H1 (cell line): ENCODE measurements around the gene SP7. TPM values are rescaled to one million over a fixed set of nuclear protein-coding genes. Genes with fewer than 3 reads are reported as not detected.
A peak's percentile ranks its signal among the peaks of the same experiment; 100 is the strongest.

ENCODE experiments used
- CTCF ChIA-PET: fragments of 300-600 bp; sonication (Branson Sonifier 250); formaldehyde crosslinking; loops from one replicate; lab custom pipeline; 2021; ENCODE audit not compliant: partially characterized antibody; lab: Charles Lee
- POLR2A ChIA-PET: fragments of 300-600 bp; sonication (Branson Sonifier 250); formaldehyde crosslinking; loops from one replicate; lab custom pipeline; 2021; ENCODE audit warnings: inconsistent platforms; ENCODE audit not compliant: partially characterized antibody; lab: Charles Lee
- DNase-seq, 2 experiments: peaks; one replicate each; pipeline versions ENCODE4 v3.0.0 to v3.0.0-alpha.2; 2010 to 2022; ENCODE audit warnings: low spot score in 2 of 2, low read depth in 1 of 2, mixed read lengths in 1 of 2
- FAIRE-seq: peaks from 2 replicates; lab custom pipeline; 2011; peaks lifted over from hg19 to GRCh38; lab: Jason Lieb, UNC
- H2AFZ ChIP-seq: 2 replicates; pipeline ENCODE4 v1.8.1; 2012; ENCODE audit warnings: low read length, inconsistent platforms
- H2AK5ac ChIP-seq: 2 replicates; pipeline ENCODE4 v1.6.1; 2013; ENCODE audit warnings: low read depth, low read length
- H2BK120ac ChIP-seq: replicated peaks from 2 replicates; pipeline ENCODE3; 2013; ENCODE audit warnings: low read depth, low read length, inconsistent platforms
- H2BK12ac ChIP-seq: 2 replicates; pipeline ENCODE4 v1.6.1; 2013; ENCODE audit warnings: low read depth, low read length
- H2BK15ac ChIP-seq: 2 replicates; pipeline ENCODE4 v1.6.1; 2013; ENCODE audit warnings: low read length
- H2BK20ac ChIP-seq: 2 replicates; pipeline ENCODE4 v1.6.1; 2013; ENCODE audit warnings: low read length
- H2BK5ac ChIP-seq: 2 replicates; pipeline ENCODE4 v1.6.1; 2013; ENCODE audit warnings: low read depth, low read length
- H3K14ac ChIP-seq: 2 replicates; pipeline ENCODE4 v1.6.1; 2013; ENCODE audit warnings: inconsistent platforms; ENCODE audit not compliant: insufficient read length
- H3K18ac ChIP-seq: 2 replicates; pipeline ENCODE4 v1.6.1; 2013; ENCODE audit warnings: low read length; ENCODE audit errors: extremely low read depth
- H3K23ac ChIP-seq: 2 replicates; pipeline ENCODE4 v1.6.1; 2013; ENCODE audit warnings: inconsistent platforms; ENCODE audit not compliant: insufficient read length
- H3K23me2 ChIP-seq: 2 replicates; pipeline ENCODE4 v1.6.1; 2013; ENCODE audit warnings: low read depth, low read length
- H3K27ac ChIP-seq: 2 replicates; pipeline ENCODE4 v1.6.1; 2011; ENCODE audit warnings: low read depth, low read length, inconsistent platforms
- H3K27me3 ChIP-seq, 4 experiments: replicated peaks in 1 of 4; 1 replicate in 1 of 4; 2 replicates in 3 of 4; pipeline versions ENCODE4 v1.6.1 to v1.8.1; 2011 to 2013; ENCODE audit warnings: low read length in 3 of 4, mild to moderate bottlenecking in 3 of 4, inconsistent platforms in 2 of 4, mixed read lengths in 2 of 4, moderate library complexity in 1 of 4; ENCODE audit not compliant: control insufficient read depth in 3 of 4, insufficient read depth in 3 of 4; ENCODE audit errors: extremely low read depth in 1 of 4
- H3K36me3 ChIP-seq, 4 experiments: 2 replicates each; pipeline versions ENCODE4 v1.6.1 to v1.8.1; 2011 to 2013; ENCODE audit warnings: mild to moderate bottlenecking in 4 of 4, low read length in 3 of 4, moderate library complexity in 2 of 4, control low read depth in 1 of 4, inconsistent platforms in 1 of 4; ENCODE audit not compliant: insufficient read depth in 4 of 4, control insufficient read depth in 2 of 4
- H3K4ac ChIP-seq: replicated peaks from 2 replicates; pipeline ENCODE3; 2013; ENCODE audit warnings: low read length, low read depth, mixed read lengths, inconsistent platforms; ENCODE audit not compliant: insufficient read length
- H3K4me1 ChIP-seq, 4 experiments: replicated peaks in 1 of 4; 1 replicate in 1 of 4; 2 replicates in 3 of 4; pipeline versions ENCODE4 v1.6.1 to v1.8.1; 2011 to 2013; ENCODE audit warnings: low read length in 3 of 4, inconsistent platforms in 2 of 4, mixed read lengths in 1 of 4; ENCODE audit not compliant: insufficient read depth in 4 of 4, control insufficient read depth in 3 of 4
- H3K4me2 ChIP-seq, 2 experiments: 2 replicates each; pipeline versions ENCODE4 v1.6.1 to v1.8.1; 2011 to 2013; ENCODE audit warnings: low read depth in 2 of 2, low read length in 2 of 2, control low read depth in 1 of 2, inconsistent platforms in 1 of 2, mild to moderate bottlenecking in 1 of 2; ENCODE audit not compliant: insufficient read depth in 1 of 2
- H3K4me3 ChIP-seq, 4 experiments: fragments of 200-600, 300-600 bp in 1 of 4; sonication (generic), shearing (Covaris generic), sonication (Bioruptor Twin) in 1 of 4; 2 replicates each; pipeline versions ENCODE4 v1.5.1 to v1.8.1; 2011 to 2016; ENCODE audit warnings: low read length in 4 of 4, low read depth in 3 of 4, control low read depth in 2 of 4, inconsistent platforms in 2 of 4, mild to moderate bottlenecking in 2 of 4, mixed read lengths in 1 of 4, moderate library complexity in 1 of 4; ENCODE audit not compliant: insufficient read depth in 2 of 4; ENCODE audit errors: extremely low read depth in 1 of 4
- H3K56ac ChIP-seq: replicated peaks from 2 replicates; pipeline ENCODE3; 2013; ENCODE audit warnings: low read depth, mild to moderate bottlenecking, mixed read lengths, low read length, inconsistent platforms; ENCODE audit not compliant: insufficient read length
- H3K79me1 ChIP-seq: 2 replicates; pipeline ENCODE4 v1.6.1; 2013; ENCODE audit warnings: low read depth, low read length, control low read depth
- H3K79me2 ChIP-seq, 2 experiments: 2 replicates each; pipeline versions ENCODE4 v1.6.1 to v1.8.1; 2012 to 2013; ENCODE audit warnings: low read length in 2 of 2, mild to moderate bottlenecking in 2 of 2, inconsistent platforms in 1 of 2; ENCODE audit not compliant: insufficient read depth in 2 of 2, control insufficient read depth in 1 of 2
- H3K9ac ChIP-seq, 4 experiments: replicated peaks in 1 of 4; 1 replicate in 1 of 4; 2 replicates in 3 of 4; pipeline versions ENCODE4 v1.6.1 to v1.8.1; 2011 to 2013; ENCODE audit warnings: low read depth in 3 of 4, low read length in 3 of 4, control low read depth in 2 of 4, mild to moderate bottlenecking in 2 of 4, moderate library complexity in 2 of 4, inconsistent platforms in 1 of 4; ENCODE audit errors: extremely low read depth in 1 of 4
- H3K9me3 ChIP-seq, 2 experiments: 2 replicates each; pipeline versions ENCODE4 v1.6.1 to v1.8.1; 2012 to 2013; ENCODE audit warnings: mild to moderate bottlenecking in 2 of 2, moderate library complexity in 2 of 2, control low read depth in 1 of 2, inconsistent platforms in 1 of 2, low read depth in 1 of 2, low read length in 1 of 2, mixed read lengths in 1 of 2; ENCODE audit not compliant: insufficient read depth in 2 of 2
- H4K20me1 ChIP-seq, 2 experiments: replicated peaks in 1 of 2; 2 replicates each; pipeline versions ENCODE3 to v1.8.1; 2011 to 2013; ENCODE audit warnings: inconsistent platforms in 2 of 2, low read length in 2 of 2, mild to moderate bottlenecking in 1 of 2; ENCODE audit not compliant: insufficient read depth in 2 of 2, control insufficient read depth in 1 of 2
- H4K5ac ChIP-seq: 2 replicates; pipeline ENCODE4 v1.6.1; 2013; ENCODE audit warnings: low read length, low read depth, mixed read lengths, inconsistent platforms; ENCODE audit not compliant: insufficient read length
- H4K8ac ChIP-seq: 2 replicates; pipeline ENCODE4 v1.8.0; 2013; ENCODE audit warnings: mild to moderate bottlenecking, moderate library complexity, low read length, inconsistent platforms; ENCODE audit not compliant: insufficient read depth; ENCODE audit errors: extremely low read depth
- H4K91ac ChIP-seq: replicated peaks from 2 replicates; pipeline ENCODE3; 2013; ENCODE audit warnings: low read length, mixed read lengths, inconsistent platforms; ENCODE audit not compliant: insufficient read length
- BACH1 ChIP-seq: IDR thresholded peaks from 2 replicates; pipeline ENCODE4 v1.6.1; 2012; ENCODE audit warnings: low read length, improper control_type of control experiment
- BRCA1 ChIP-seq: IDR thresholded peaks from 2 replicates; pipeline ENCODE4 v1.6.1; 2012; ENCODE audit warnings: low read depth, low read length, improper control_type of control experiment
- CBX8 ChIP-seq: fragments of 300-800, 300-1000 bp; sonication (generic); IDR thresholded peaks from 2 replicates; pipeline ENCODE4 v1.7.1; 2016; ENCODE audit warnings: low read depth, low read length, borderline replicate concordance
- CREB1 ChIP-seq: IDR thresholded peaks from 2 replicates; pipeline ENCODE4 v1.6.1; 2012; ENCODE audit warnings: inconsistent platforms
- EP300 ChIP-seq, 2 experiments: IDR thresholded peaks; 1 replicate in 1 of 2; 2 replicates in 1 of 2; pipeline ENCODE4 v1.6.1; 2011 to 2012; ENCODE audit warnings: low read depth in 2 of 2, low read length in 2 of 2, mild to moderate bottlenecking in 2 of 2, borderline replicate concordance in 1 of 2, inconsistent platforms in 1 of 2, moderate library complexity in 1 of 2
- JUND ChIP-seq: IDR thresholded peaks from 2 replicates; pipeline ENCODE4 v1.6.1; 2011; ENCODE audit warnings: mild to moderate bottlenecking, improper control_type of control experiment, low read length
- NANOG ChIP-seq: IDR thresholded peaks from 2 replicates; pipeline ENCODE4 v1.6.1; 2011; ENCODE audit warnings: low read length, low read depth, mild to moderate bottlenecking, inconsistent platforms; ENCODE audit not compliant: insufficient read depth, poor library complexity, severe bottlenecking
- PHF8 ChIP-seq: fragments of 200-600 bp; sonication (generic); conservative IDR thresholded peaks from 2 replicates; pipeline ENCODE4 v1.7.1; 2012; ENCODE audit warnings: low read depth, mild to moderate bottlenecking, inconsistent platforms, low read length, moderate library complexity
- POLR2A ChIP-seq, 2 experiments: IDR thresholded peaks; 1 replicate in 1 of 2; 2 replicates in 1 of 2; pipeline ENCODE4 v1.6.1; 2011; ENCODE audit warnings: low read depth in 2 of 2, low read length in 2 of 2, mild to moderate bottlenecking in 2 of 2; ENCODE audit errors: control extremely low read depth in 1 of 2
- POLR2AphosphoS5 ChIP-seq: IDR thresholded peaks from 2 replicates; pipeline ENCODE4 v1.6.1; 2011; ENCODE audit warnings: low read depth, low read length
- TAF1 ChIP-seq: IDR thresholded peaks from 2 replicates; pipeline ENCODE4 v1.6.1; 2011; ENCODE audit warnings: mild to moderate bottlenecking, low read depth, low read length
- TBP ChIP-seq: IDR thresholded peaks from 2 replicates; pipeline ENCODE4 v1.6.1; 2011; ENCODE audit warnings: low read depth, low read length, improper control_type of control experiment
- WGBS, 2 experiments: shearing (Covaris generic) in 1 of 2; methylation state at CpG; one replicate each; pipeline versions ENCODE4 v1.1.6 to v1.1.7; 2013 to 2015; ENCODE audit warnings: low lambda C conversion rate in 2 of 2, mixed read lengths in 2 of 2, inconsistent platforms in 1 of 2, low coverage in 1 of 2, missing lambda C conversion rate in 1 of 2; ENCODE audit not compliant: insufficient replicate concordance in 2 of 2, insufficient coverage in 1 of 2, insufficient read length in 1 of 2; ENCODE audit errors: extremely low coverage in 1 of 2, missing lambda C conversion rate in 1 of 2; 5-methylcytosine and 5-hydroxymethylcytosine counted together
- polyA plus RNA-seq, 7 experiments: library from polyadenylated mRNA; depleted of rRNA in 3 of 7; stranded (reverse) in 5 of 7; unstranded in 2 of 7; fragments of >200 nt in 5 of 7; fragments of 200-250 nt in 2 of 7; gene quantifications; 1 replicate in 5 of 7; 2 replicates in 1 of 7; 4 replicates in 1 of 7; pipeline versions ENCODE4 v1.2.1 to v1.2.3, GENCODE V29; 2011 to 2013; ENCODE audit warnings: missing spikeins in 2 of 7, mixed read lengths in 2 of 7
- total RNA-seq: library from RNA; stranded (reverse); fragmentation: NEBNext Ultra II Directional; extraction: Animal tissue kit (Norgen Biotek cat#: 25700); gene quantifications from 2 replicates; pipeline ENCODE4 v1.2.1, GENCODE V29; 2021

SP7 gene
- total and polyA plus RNA-seq, 2 of the 8 experiments (the other 6 are each of a cell fraction or from before 2014, with no cell fraction given): 0.12 to 0.13 TPM

- H3K4me3 ChIP-seq: peak within 1 kb of the TSS; percentile 52 to 72 (median 56)
- no peaks in the 10 kb centered on the region for H3K27me3 ChIP-seq
- H4K8ac ChIP-seq: peak within 1 kb of the TSS; percentile 99
- H3K79me1 ChIP-seq: peaks cover 12% of the 10 kb centered on the region
- peaks cover 7% of the 10 kb centered on the region; the same call in 1 of the 2 replicates for H3K23me2 ChIP-seq
- H3K9ac ChIP-seq: peak within 1 kb of the TSS; percentile 86 to 99 (median 90)
- peaks cover 8 to 36% of the 10 kb centered on the region in 2 experiments for H3K79me2 ChIP-seq
- H3K4ac ChIP-seq: no peak within 1 kb of the TSS
- H2BK15ac ChIP-seq: no peak within 1 kb of the TSS
- ChIA-PET CTCF (interaction anchor here (0.6 to 4.8 kb wide), 16 partner anchors 14 to 60 kb away, joined by 3 to 69 read pairs (median 10); partner anchors contain the start of genes AAAS, AMHR2 and SP7), POLR2A (interaction anchor here (0.6 to 2.4 kb wide), 23 partner anchors 9 to 232 kb away, joined by 3 to 19 read pairs (median 3); partner anchors contain the start of genes AAAS, NPFF and TARBP2)
- peak within 1 kb of the TSS; percentile 97 for H3K18ac ChIP-seq
- H2AK5ac ChIP-seq: peak within 1 kb of the TSS; percentile 85; the same call in 1 of the 2 replicates
- peak; percentile 73 to 98 for DNase-seq
- H3K4me2 ChIP-seq: peak within 1 kb of the TSS; percentile 84 to 92
- H3K9me3 ChIP-seq: no peaks in the 10 kb centered on the region
- peaks cover 17 to 32% (median 18%) of the 10 kb centered on the region in 4 experiments for H3K36me3 ChIP-seq
- peak within 1 kb of the TSS; percentile 56 for H3K56ac ChIP-seq
- H4K20me1 ChIP-seq: peaks cover 2 to 13% of the 10 kb centered on the region in 2 experiments
- H4K5ac ChIP-seq: peak within 1 kb of the TSS; percentile 93
- H2AFZ ChIP-seq: peak within 1 kb of the TSS; percentile 74
- H2BK12ac ChIP-seq: peak within 1 kb of the TSS; percentile 94
- no peak within 1 kb of the TSS for H3K23ac ChIP-seq
- H2BK20ac ChIP-seq: no peak within 1 kb of the TSS
- 2% methylated on average over 7 of the region's 71 CpGs; no CpG with 5 or more reads in 1 of the 2 experiments for WGBS, 2 experiments
- no peak for FAIRE-seq
- peak within 1 kb of the TSS; percentile 96 for H3K27ac ChIP-seq
- peaks cover 6 to 26% (median 14%) of the 10 kb centered on the region in 4 experiments for H3K4me1 ChIP-seq
- H4K91ac ChIP-seq: peak within 1 kb of the TSS; percentile 92
- peak within 1 kb of the TSS; percentile 96 for H2BK5ac ChIP-seq
- peak within 1 kb of the TSS; percentile 36 for H2BK120ac ChIP-seq
- H3K14ac ChIP-seq: peak within 1 kb of the TSS; percentile 11
- TF ChIP-seq CREB1: 0 out of 2 replicates have a peak, but pooled peaks have one; percentile 10
- 0 out of 2 replicates have a peak, but pooled peaks have one; percentile 8 for TF ChIP-seq TBP
- TF ChIP-seq BRCA1: no peak
- TF ChIP-seq POLR2AphosphoS5: peak; percentile 49
- no peak for TF ChIP-seq BACH1
- TF ChIP-seq JUND: no peak
- no peak for TF ChIP-seq CBX8
- no peak for TF ChIP-seq NANOG
- TF ChIP-seq POLR2A (IDR thresholded peaks at IDR 0.05; ENCODE audit: control extremely low read depth in 1 of 2, low read depth in 2 of 2, low read length in 2 of 2): peak; percentile 38 to 47
- TF ChIP-seq EP300 (IDR thresholded peaks at IDR 0.05; ENCODE audit: borderline replicate concordance in 1 of 2, low read depth in 2 of 2, low read length in 2 of 2): peak in 1 of 2 experiments; percentile 6; a peak in 1 of 3 replicates
- TF ChIP-seq PHF8: peak; percentile 59
- TF ChIP-seq TAF1: 0 out of 2 replicates have a peak, but pooled peaks have one; percentile 20
These were observed 44.1 kb upstream of the SP7 start, which contains the start of gene SP1 for GRCh38 chr12:53380104-53380793. Gene SP1, plus strand, starts transcription at chr12:53380176. Its CDS starts 116 bp downstream, at chr12:53380292.
